Measurements from ENCODE around the gene FLT1.

DNA sequence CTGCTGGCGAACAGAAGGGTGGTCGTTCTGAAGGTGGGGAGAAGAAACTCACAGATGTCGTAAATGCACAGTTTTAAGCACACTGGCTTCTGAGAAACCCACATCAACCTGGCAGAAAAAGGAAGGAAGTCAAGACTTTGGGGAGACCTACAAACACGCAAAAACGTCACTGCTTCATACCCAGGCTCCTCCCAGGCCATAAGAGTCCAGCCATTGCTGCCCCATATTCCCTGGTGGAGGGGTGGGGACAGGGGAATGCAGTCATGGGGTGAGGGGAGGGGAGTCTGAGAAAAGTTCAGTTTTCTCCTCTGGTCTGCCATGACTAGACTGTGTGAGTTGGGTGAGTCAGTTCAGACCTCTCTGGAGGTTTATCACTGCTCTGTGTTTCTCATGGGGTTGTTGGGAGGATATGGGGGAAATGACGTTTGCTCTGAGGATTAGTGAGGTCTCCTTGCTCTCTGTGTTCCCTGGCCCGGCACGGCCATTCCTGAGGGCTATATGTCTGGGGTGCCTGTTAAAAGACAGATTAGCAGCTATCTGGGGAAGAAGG, 139.0 kb downstream of the FLT1 start:
- TF ChIP-seq ZNF670 (CRISPR knock-in tag; IDR thresholded peaks at IDR 0.05; ENCODE audit: borderline replicate concordance) (no peak), TOE1 (CRISPR knock-in tag; IDR thresholded peaks at IDR 0.05) (no peak), HDAC2 (CRISPR knock-in tag; IDR thresholded peaks at IDR 0.05) (no peak), POLR2A (IDR thresholded peaks at IDR 0.05; ENCODE audit: insufficient read depth in 1 of 2, low read depth in 2 of 2, low read length in 2 of 2) (no peak)
- TF ChIP-seq, protein P1, sequence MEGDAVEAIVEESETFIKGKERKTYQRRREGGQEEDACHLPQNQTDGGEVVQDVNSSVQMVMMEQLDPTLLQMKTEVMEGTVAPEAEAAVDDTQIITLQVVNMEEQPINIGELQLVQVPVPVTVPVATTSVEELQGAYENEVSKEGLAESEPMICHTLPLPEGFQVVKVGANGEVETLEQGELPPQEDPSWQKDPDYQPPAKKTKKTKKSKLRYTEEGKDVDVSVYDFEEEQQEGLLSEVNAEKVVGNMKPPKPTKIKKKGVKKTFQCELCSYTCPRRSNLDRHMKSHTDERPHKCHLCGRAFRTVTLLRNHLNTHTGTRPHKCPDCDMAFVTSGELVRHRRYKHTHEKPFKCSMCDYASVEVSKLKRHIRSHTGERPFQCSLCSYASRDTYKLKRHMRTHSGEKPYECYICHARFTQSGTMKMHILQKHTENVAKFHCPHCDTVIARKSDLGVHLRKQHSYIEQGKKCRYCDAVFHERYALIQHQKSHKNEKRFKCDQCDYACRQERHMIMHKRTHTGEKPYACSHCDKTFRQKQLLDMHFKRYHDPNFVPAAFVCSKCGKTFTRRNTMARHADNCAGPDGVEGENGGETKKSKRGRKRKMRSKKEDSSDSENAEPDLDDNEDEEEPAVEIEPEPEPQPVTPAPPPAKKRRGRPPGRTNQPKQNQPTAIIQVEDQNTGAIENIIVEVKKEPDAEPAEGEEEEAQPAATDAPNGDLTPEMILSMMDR (CRISPR knock-in tag; IDR thresholded peaks at IDR 0.05) = no peak
